Embryonic facial prominence (tissue), 1 donor: ENCODE results near the gene SORD.
"Not testable (repeated sequence)": the region's sequence is repeated elsewhere in the genome, so short reads cannot be mapped to it uniquely, and the experiment has no call there.

Experiments used
- DNase-seq: peaks from one replicate; pipeline ENCODE4 v3.0.0-alpha.2; 2016; ENCODE audit errors: extremely low spot score

The SORD gene

DNA sequence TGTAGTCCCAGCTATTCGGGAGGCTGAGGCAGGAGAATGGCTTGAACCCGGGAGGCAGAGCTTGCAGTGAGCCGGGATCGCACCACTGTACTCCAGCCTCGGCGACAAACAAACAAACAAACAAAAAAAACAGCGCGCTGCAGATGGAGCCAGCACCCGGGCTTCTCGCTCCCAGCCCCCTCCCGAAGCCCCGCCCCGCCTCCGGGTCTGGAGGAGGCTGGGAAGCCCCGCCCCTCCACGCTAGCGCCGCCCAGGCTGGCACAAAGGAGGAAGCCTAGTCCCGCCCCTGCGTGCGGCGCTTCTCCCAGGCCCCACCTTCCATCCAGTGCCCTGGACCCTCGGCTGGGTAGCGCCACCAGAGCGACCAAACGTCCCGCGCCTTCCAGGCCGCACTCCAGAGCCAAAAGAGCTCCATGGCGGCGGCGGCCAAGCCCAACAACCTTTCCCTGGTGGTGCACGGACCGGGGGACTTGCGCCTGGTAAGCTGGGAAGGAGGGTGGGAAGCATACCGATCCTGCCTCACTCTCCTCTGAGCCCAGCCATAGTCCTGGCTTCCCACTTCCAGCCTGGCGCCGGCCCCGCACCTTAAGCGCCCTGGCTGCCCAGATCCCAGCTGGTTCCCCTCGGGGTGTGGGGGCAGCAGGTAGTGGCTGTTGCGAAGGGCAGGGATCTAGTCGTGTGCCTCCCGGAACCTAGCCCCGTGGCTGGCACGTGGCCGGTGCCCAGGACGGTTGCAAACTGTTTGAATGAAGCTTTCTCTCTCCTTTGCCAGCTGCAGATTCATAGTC is at the start of gene SORD:
SORD (plus strand) TSS at position 325 of the 788 bp plus-strand sequence; CDS start at position 414, 89 bp downstream.
- peak; percentile 61 for DNase-seq

DNA sequence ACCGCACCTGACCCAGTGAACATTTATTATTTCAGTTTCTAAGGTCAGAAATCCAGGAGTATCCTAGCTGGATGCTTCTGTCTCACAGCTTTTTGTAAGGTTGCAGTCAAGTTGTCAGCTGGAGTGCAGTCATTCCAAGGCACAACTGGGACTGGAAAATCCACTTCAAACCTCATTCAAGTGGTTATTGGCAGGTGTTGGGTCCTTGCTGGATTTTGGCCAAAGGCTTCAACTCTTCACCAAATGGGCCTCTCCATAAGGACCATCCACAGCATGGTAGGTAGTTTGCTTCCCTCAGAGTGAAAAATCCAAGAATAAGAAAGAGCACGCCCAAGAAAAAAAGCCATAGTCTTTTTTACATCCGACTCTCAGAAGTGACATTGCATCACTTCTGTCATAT is 46.8 kb upstream of the SORD start:
- DNase-seq: not testable (repeated sequence)

DNA sequence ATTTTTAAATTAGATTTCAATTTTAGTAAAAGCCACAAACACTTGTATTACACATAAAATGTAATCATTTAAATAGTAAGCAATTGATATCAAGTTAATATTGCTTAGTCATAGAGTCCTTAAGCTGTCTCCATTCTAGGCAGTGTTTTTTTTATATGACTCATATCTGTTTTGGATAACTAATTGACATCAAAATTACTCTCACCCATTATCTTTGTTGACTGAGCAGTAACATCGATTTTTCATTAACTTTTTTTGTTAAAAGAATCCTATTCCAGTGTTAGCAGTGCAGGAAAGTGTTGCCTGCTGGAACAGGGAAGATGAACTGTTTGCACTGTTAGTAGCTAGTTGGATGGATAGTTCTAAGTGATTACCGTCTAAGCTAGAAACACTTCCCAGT is 45.2 kb upstream of the SORD start:
- not testable (repeated sequence) for DNase-seq

DNA sequence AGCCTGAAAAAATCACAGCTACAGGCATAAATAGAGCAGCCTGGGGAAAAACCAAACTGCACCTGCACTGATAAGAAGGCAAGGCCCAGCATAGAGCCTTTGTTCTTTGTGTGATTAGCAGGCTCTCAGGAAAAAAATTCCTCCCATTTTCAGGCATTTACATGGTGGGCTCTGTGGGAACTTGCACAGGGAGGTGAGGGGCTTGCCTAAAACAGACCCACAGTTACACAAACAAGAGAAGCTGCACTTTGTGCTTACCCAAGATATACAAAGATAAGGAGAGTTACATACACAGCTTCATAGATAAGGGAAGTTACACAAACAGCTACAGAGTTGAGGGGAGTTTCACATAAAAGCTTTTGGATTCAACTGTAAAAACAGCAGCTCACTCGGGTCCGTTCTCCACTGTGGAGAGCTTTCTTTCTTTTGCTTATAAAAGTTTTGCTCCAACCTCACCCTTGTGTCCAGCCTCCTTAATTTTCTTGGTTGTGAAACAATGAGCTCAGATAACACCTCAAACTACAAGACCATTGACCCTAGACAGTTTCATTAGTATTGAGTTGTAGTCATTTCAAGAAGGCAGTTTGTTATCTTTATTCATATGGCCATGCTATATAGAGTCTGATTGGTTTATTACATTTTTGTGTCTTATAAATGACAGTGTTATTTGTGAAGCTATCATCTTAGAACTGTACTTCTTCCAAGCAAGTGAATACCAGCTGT is 43.2 kb upstream of the SORD start:
- not testable (repeated sequence) for DNase-seq

DNA sequence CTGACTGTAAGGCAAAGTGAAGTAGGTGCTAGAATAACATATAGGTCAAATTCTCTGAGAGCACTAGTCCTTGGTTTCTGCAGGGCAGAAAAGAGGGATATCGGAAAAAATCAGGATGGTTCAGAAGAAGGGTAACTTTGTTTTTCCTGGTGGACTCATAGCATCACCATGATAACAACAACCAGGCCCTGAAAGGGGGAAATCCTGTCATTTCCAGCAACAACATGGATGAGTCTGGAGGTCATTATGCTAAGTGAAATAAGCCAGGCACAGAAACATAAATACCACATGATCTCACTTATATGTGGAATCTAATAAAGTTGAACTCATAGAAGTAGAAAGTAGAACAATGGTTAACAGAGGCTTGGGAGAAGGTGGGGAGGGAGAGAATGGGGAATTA is 38.9 kb upstream of the SORD start:
- not testable (repeated sequence) for DNase-seq

DNA sequence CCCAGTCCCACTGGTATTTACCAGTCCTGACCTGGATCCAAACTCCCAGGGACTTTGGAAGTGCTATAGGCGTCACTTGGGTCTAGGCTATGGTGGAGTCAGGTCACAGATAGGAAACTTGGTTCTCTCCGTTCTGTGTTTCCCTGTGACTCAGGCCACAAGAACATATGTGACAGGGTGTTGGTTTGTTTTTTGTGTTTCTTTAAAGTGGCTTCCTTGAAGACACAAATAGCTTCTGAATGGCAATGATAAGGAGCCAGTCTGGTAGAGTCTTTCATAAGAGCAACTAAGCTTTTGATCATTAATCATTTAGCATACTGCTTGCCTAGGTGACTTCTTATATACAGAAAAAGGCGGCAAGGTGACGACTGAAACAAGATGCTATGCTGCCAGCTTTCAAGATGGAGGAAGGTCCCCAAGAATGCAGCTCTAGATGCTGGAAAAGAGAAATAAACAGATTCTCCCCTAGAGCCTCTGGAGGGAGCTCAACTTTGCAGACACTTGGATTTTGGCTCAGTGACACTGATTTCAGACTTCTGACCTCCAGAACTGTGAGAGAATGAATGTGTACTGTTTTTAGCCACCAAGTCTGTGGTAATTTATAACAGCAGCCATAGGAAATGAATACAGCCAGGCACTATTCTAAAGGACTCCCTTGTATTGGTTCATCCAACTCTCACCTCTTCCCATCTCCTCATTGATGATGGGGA is 36.5 kb upstream of the SORD start:
- not testable (repeated sequence) for DNase-seq

DNA sequence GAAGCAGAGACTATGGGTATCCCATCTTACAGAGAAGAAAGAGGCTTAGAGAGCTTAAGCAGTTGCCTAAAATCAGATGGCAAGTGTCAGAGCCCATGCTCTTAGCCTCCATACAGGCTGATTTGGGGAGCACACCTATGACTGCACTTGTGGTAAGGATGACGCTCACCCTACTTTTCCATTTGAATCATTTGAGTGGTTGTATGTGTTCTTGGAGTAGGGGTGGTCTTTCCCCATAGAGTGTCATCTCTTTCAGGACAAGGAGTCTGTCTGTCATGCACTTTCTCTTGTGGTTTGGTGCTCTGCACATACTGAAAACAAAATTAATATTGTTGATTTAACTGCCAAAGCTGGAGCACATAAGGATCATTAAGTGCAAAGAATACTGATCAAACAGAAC is 35.3 kb upstream of the SORD start:
- DNase-seq: not testable (repeated sequence)

DNA sequence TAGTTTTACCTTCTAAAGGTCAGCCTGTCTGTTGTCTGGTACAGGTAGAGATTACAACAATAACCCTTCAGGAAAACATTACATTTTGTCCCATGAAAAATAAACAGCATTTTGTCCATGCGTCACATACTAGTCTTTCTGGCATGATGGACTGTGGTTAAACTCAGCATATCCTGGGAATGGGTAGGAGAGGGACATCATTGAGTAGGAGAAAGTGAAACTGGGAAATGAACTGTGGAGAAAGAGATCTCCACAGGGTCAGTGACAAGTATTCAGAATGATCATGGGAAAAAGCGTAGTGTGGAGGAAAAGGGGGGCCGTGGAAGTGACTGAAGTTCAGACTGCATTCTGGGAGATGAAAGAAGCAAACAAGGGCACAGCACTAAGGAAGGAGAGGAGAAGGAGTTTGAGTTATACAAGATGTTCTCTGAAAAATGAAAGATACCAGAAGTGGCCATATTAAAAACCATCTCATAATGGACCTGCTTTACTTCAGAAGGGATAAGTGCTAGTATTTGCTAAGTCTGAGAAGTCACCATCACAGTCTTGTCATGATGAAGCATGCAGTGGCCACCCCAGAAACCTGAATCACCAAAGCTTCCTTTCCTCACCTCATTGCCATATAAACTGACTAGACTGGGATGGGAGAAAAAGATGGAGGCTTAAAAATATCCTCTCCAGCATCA is 34.7 kb upstream of the SORD start:
- not testable (repeated sequence) for DNase-seq

DNA sequence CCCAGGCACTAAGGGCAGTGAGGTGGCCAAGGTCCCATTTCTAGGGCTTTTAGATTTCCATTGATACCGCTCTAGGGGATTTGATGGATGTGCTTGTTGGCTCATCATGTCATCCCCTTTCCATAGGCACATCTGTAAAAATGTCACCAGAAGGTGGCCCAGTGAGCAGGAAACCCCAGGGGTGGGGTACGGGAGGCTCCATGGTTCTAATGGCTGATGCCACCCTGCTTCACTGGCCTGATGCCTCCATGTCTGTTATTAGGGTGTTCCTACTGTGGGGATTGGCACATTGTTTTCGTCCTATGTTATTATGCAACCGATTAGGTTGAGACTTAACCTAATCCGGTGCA is 34.1 kb upstream of the SORD start:
- DNase-seq: not testable (repeated sequence)

DNA sequence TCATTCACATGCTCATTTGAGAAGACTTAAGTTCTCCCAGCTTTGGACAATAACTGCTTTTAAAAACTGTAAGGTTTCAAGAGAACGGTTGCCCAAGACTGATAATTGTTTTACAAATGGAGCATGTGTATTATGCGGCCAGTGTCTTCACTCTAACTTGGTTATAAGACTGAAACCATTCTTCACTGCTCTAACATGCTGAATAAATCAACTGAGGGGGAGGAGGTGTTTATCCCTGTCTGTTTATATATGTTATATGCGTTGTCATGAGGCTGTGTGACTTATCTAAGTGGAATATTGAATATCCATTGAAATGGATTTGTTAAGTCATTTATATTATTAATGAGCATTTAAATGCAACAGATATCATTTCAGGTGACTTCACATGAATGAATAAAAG is 25.4 kb upstream of the SORD start:
- DNase-seq: not testable (repeated sequence)

DNA sequence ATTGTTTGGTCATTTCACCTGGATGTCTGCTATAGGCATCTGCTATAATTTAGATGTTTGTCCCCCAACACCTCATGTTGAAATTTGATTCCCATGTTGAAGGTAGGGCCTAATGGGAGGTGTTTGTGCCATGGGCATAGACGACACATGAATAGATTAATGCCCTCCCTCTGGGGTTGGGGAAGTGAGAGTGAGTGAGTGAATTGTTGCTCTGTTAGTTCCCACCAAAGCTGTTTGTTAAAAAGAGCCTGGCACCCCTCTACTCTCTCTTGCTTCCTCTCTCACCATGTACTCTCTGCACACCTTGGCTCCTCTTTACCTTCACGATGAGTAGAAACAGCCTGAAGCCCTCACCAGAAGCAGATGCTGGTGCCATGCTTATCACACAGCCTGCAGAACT is 23.9 kb upstream of the SORD start:
- DNase-seq: no peak

DNA sequence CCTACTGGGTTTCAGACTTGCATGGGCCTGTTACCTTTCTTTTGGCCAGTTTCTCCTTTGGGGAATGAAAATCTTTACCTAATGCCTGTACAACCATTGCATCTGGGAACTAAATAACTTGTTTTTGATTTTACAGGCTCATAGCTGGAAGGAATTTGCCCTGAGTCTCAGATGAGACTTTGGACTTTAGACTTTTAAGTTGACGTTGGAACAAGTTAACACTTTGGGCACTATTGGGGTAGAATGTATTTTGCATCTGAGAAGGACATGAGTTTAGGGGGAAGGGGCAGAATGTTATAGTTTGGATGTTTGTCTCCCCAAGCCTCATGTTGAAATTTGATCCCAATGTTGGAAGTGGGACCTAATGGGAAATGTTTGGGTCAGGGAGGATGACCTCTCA is 21.8 kb upstream of the SORD start:
- not testable (repeated sequence) for DNase-seq

DNA sequence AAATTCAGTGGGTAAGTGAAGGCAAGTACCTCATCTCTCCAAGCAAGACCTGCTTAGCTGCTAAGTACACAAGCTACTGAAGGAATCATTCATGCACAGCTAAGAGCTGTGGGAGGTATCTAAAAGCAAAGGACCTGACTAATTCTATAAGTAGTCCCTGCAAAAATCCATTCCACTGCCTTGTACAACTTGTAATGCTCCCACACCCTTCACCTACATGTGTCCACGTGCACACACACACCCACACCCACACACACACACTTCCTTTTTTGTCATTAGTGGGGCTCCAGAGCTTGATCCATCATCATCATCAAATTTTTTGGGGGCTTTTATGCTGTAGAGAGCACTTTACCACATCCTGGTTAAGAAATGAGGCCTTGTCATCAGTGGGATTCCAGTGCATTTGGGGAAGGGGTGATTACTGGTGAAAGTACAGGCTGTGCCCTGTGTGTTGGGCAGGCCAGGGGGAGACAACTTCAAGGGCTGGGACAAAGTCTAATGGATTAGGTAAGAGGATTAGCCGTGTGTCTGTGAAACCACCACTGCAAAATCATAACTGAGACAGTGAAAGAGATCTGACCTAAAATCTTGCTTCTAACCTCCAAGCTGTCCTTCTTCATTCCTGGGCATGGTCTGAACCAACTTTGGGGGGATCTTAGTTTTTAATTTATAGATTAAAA is 19.1 kb upstream of the SORD start:
- DNase-seq: not testable (repeated sequence)

DNA sequence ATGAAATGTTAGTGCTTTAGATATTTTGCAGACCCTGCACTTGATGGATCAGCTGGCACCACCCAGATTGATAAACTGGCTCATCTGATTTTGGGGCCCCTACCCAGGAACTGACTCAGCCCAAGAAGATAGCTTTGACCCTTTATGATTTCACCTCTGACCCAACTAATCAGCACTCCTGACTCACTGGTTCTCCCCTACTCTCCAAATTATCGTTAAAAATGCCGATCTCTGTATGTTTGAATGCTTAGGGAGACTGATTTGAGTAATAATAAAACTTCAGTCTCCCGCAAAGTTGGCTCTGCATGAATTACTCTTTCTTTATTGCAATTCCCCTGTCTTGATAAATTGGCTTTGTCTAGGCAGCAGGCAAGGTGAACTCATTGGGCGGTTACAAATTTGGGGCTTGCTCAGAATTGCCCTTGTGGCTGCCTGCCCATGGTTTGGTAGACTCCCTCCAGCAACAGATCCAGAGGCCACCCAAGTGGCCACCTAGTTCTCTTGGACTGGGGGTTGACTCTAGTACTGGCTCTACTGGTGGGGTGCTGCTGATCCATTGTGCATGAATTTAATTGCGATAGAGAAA is 18.3 kb upstream of the SORD start:
- DNase-seq: not testable (repeated sequence)

DNA sequence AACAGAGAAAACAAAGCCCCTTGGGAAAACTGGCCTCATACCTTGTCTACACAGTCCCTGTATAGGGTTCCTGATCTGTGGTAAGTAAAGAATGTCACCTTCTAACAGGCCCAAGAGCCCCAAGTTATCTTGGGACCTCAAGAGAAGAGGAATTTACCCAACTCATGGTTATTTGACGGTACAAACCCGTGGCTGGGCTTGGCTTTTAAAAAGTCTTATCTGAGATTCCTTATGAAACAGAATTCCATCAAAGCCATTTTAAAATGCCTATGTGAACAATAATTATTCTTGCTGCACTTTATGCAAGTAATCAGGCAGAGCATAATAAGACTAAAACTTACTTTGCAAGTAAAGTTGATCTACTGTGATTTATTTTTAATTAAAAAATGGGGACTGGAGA is 13.9 kb upstream of the SORD start:
- no peak for DNase-seq

DNA sequence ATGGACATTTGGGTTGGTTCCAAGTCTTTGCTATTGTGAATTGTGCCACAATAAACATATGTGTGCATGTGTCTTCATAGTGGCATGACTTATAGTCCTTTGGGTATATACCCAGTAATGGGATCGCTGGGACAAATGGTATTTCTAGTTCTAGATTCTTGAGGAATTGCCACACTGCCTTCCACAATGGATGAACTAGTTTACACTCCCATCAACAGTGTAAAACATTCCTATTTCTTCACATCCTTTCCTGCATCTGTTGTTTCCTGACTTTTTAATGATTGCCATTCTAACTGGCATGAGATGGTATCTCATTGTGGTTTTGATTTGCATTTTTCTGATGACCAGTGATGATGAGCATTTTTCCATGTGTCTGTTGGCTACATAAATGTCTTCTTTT is 7.9 kb upstream of the SORD start:
- DNase-seq: not testable (repeated sequence)

DNA sequence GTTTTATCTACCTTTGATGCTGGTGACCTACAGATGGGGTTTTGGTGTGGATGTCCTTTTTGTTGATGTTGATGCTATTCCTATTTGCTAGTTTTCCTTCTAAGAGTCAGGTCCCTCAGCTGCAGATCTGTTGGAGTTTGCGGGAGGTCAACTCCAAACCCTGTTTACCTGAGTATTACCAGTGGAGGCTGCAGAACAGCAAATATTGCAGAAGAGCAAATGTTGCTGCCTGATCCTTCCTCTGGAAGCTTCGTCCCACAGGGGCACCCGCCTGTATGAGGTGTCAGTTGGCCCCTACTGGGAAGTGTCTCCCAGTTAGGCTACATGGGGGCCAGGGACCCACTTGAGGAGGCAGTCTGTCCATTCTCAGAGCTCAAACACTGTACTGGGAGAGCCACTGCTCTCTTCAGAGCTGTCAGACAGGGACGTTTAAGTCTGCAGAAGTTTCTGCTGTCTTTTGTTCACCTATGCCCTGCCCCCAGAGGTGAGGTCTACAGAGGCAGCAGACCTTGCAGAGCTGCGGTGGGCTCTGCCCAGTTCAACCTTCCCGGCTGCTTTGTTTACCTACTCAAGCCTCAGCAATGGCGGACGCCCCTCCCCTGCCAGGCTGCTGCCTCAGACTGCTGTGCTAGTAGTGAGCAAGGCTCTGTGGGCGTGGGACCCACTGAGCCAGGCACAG is 2.6 kb upstream of the SORD start:
- not testable (repeated sequence) for DNase-seq

DNA sequence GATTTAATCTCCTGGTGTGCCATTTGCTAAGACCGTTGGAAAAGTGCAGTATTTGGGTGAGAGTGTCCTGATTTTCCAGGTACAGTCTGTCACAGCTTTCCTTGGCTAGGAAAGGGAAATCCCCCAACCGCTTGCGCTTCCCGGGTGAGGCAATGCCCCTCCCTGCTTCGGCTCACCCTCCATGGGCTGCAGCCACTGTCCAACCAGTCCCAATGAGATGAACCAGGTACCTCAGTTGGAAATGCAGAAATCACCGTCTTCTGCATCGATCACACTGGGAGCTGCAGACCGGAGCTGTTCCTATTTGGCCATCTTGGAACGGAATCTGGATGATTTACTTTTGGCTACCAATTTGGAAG is 2.1 kb upstream of the SORD start:
- not testable (repeated sequence) for DNase-seq

DNA sequence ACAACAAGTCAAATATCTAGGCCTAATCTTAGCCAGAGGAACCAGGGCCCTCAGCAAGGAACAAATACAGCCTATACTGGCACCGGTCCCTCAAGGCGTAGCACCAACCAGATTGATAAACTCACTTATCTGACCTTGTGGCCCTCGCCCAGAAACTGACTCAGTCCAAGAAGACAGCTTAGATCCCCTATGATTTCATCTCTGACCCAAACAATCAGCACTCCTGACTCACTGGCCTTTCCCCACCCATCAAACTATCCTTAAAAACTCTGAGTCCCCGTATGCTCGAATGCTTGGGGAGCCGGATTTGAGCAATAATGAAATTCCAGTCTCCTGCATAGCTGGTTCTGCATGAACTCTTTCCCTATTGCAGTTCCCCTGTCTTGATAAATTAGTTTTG is 1.6 kb upstream of the SORD start:
- no peak for DNase-seq

DNA sequence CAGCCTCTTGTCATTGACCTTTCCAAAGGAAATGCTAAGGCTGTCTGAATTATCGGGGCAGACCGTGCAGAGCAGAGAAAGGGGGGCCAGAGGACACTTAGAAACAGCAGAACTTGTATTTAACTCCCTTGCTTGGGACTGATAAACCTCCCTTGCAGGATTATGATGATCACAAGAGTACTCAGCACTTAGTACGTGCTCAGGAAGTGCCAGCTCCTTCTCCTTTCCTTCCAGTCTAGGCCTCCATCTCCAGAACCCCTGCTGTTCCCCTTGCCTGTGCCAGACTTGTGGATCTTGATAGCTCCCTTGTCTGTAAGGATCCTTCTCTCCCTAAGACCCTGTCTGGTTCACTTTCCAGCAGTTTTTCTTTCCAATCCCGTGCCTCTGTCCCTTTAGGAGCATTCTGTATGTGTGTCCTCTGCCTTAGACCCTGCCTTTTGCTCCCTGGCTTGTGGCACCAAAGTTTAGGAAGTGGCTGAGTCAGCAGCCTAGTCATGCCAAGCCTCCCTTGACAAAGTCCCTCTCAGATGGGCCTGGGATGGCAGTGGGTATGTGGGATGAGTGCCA is 747 bp downstream of the SORD start:
- DNase-seq: no peak
